Fibroblast of lung (primary cell): ENCODE measurements around the gene PIK3R3. TPM values are rescaled to one million over a fixed set of nuclear protein-coding genes. Genes with fewer than 3 reads are reported as not detected.

Source experiments
- DNase-seq, 2 donors: peaks; one replicate each; pipeline versions ENCODE4 v3.0.0 to v3.0.0-alpha.2; 2010; ENCODE audit warnings: low read depth in 2 of 2
- H2AFZ ChIP-seq: 2 replicates; pipeline ENCODE4 v1.5.1; 2012; ENCODE audit warnings: low read length, control low read depth, inconsistent platforms
- H3K27ac ChIP-seq: 2 replicates; pipeline ENCODE4 v1.5.1; 2011; ENCODE audit warnings: low read length, control low read depth; ENCODE audit not compliant: insufficient read depth
- H3K27me3 ChIP-seq: 2 replicates; pipeline ENCODE4 v1.5.1; 2011; ENCODE audit warnings: mild to moderate bottlenecking, low read length; ENCODE audit not compliant: control insufficient read depth, insufficient read depth
- H3K36me3 ChIP-seq: 2 replicates; pipeline ENCODE4 v1.5.1; 2011; ENCODE audit warnings: low read length; ENCODE audit not compliant: control insufficient read depth, insufficient read depth
- H3K4me1 ChIP-seq: 2 replicates; pipeline ENCODE4 v1.5.1; 2011; ENCODE audit warnings: low read length; ENCODE audit not compliant: control insufficient read depth, insufficient read depth; ENCODE audit errors: extremely low read depth
- H3K4me2 ChIP-seq: 2 replicates; pipeline ENCODE4 v1.5.1; 2011; ENCODE audit warnings: low read length, control low read depth; ENCODE audit not compliant: insufficient read depth; ENCODE audit errors: extremely low read depth
- H3K4me3 ChIP-seq, 4 experiments: fragments of 200-600 bp in 1 of 4; sonication (generic) in 1 of 4; replicated peaks in 1 of 4; 2 replicates each; pipeline ENCODE4 v1.5.1; 2011 to 2016; ENCODE audit warnings: low read length in 4 of 4, low read depth in 3 of 4, mild to moderate bottlenecking in 3 of 4, control low read depth in 2 of 4, inconsistent platforms in 1 of 4, mixed read lengths in 1 of 4; ENCODE audit not compliant: insufficient read depth in 1 of 4; ENCODE audit errors: control extremely low read depth in 1 of 4
- H3K79me2 ChIP-seq: 2 replicates; pipeline ENCODE4 v1.5.1; 2012; ENCODE audit warnings: mild to moderate bottlenecking, low read length, inconsistent platforms; ENCODE audit not compliant: control insufficient read depth, insufficient read depth
- H3K9ac ChIP-seq: 2 replicates; pipeline ENCODE4 v1.5.1; 2011; ENCODE audit warnings: mild to moderate bottlenecking, low read length, control low read depth; ENCODE audit not compliant: insufficient read depth
- H3K9me3 ChIP-seq: 2 replicates; pipeline ENCODE4 v1.5.1; 2012; ENCODE audit warnings: low read depth, low read length; ENCODE audit not compliant: control insufficient read depth, insufficient read depth
- H4K20me1 ChIP-seq: 2 replicates; pipeline ENCODE4 v1.5.1; 2011; ENCODE audit warnings: low read length; ENCODE audit not compliant: control insufficient read depth, insufficient read depth; ENCODE audit errors: extremely low read depth
- EZH2 ChIP-seq: IDR thresholded peaks from 2 replicates; pipeline ENCODE4 v1.5.1; 2012; ENCODE audit warnings: low read length, control low read depth, mild to moderate bottlenecking; ENCODE audit errors: missing control alignments
- polyA plus RNA-seq, 2 donors: library from polyadenylated mRNA; depleted of rRNA in 1 of 2; stranded (reverse) in 1 of 2; unstranded in 1 of 2; fragments of >200 nt; gene quantifications; 2 replicates each; pipeline ENCODE4 v1.2.1, GENCODE V29; 2011 to 2012; ENCODE audit warnings: missing spikeins in 1 of 2
- total RNA-seq: library from RNA; depleted of rRNA; stranded (reverse); fragments of >200 nt; gene quantifications from 2 replicates; pipeline ENCODE4 v1.2.1, GENCODE V29; 2014
- TF ChIP-seq, protein P1 (sequence below), 2 donors: IDR thresholded peaks in 1 of 2; conservative IDR thresholded peaks in 1 of 2; 1 replicate in 1 of 2; 2 replicates in 1 of 2; pipeline ENCODE4 v1.5.1; 2011 to 2012; ENCODE audit warnings: low read length in 2 of 2, control low read depth in 1 of 2, inconsistent platforms in 1 of 2, low read depth in 1 of 2, mild to moderate bottlenecking in 1 of 2

PIK3R3 gene
- total and polyA plus RNA-seq, 2 donors (not counting 1 experiment from before 2014, with no cell fraction given): 3.3 to 4.1 TPM

GRCh38 chr1:46036894-46037839 lies 95.3 kb downstream of the PIK3R3 start:
- Histone ChIP-seq H3K36me3 (peaks cover 7% of the 10 kb centered on the region), H3K4me1 (peaks cover 2% of the 10 kb centered on the region), H3K27me3 (no peaks in the 10 kb centered on the region), H3K4me2 (no peak overlapping the region), H4K20me1 (no peaks in the 10 kb centered on the region), H3K79me2 (no peaks in the 10 kb centered on the region), H3K9me3 (no peaks in the 10 kb centered on the region), H3K27ac (no peak overlapping the region), H2AFZ (no peak overlapping the region), H3K4me3 (no peak overlapping the region), H3K9ac (no peak overlapping the region)
- DNase-seq: peak; percentile 66 to 83
- TF ChIP-seq, protein P1, sequence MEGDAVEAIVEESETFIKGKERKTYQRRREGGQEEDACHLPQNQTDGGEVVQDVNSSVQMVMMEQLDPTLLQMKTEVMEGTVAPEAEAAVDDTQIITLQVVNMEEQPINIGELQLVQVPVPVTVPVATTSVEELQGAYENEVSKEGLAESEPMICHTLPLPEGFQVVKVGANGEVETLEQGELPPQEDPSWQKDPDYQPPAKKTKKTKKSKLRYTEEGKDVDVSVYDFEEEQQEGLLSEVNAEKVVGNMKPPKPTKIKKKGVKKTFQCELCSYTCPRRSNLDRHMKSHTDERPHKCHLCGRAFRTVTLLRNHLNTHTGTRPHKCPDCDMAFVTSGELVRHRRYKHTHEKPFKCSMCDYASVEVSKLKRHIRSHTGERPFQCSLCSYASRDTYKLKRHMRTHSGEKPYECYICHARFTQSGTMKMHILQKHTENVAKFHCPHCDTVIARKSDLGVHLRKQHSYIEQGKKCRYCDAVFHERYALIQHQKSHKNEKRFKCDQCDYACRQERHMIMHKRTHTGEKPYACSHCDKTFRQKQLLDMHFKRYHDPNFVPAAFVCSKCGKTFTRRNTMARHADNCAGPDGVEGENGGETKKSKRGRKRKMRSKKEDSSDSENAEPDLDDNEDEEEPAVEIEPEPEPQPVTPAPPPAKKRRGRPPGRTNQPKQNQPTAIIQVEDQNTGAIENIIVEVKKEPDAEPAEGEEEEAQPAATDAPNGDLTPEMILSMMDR (conservative IDR thresholded peaks at IDR 0.05 in 1 of 2, IDR thresholded peaks at IDR 0.05 in 1 of 2; ENCODE audit: low read depth in 1 of 2, low read length in 2 of 2): peak; percentile 97 to 99
- TF ChIP-seq EZH2: no peak

GRCh38 chr1:46034601-46035516 lies 97.6 kb downstream of the PIK3R3 start:
- H2AFZ ChIP-seq: no peak overlapping the region
- no peak for DNase-seq

More at GRCh38 chr1:46034601-46035516, 97.6 kb downstream of the PIK3R3 start:
- no peaks in the 10 kb centered on the region for H3K4me1 ChIP-seq
- H3K27ac ChIP-seq: no peak overlapping the region
- no peak overlapping the region for H3K4me3 ChIP-seq
- peaks cover 13% of the 10 kb centered on the region for H3K36me3 ChIP-seq
- H4K20me1 ChIP-seq: no peaks in the 10 kb centered on the region
- H3K4me2 ChIP-seq: no peak overlapping the region
- no peaks in the 10 kb centered on the region for H3K79me2 ChIP-seq
- TF ChIP-seq, protein P1 (conservative IDR thresholded peaks at IDR 0.05 in 1 of 2, IDR thresholded peaks at IDR 0.05 in 1 of 2; ENCODE audit: low read depth in 1 of 2, low read length in 2 of 2): no peak
- no peak for TF ChIP-seq EZH2
- H3K27me3 ChIP-seq: no peaks in the 10 kb centered on the region
- H3K9ac ChIP-seq: no peak overlapping the region
- no peaks in the 10 kb centered on the region for H3K9me3 ChIP-seq
